Kidney epithelial cell (primary cell): Measurements from ENCODE around the gene ACOT7. TPM values are rescaled to one million over a fixed set of nuclear protein-coding genes. Genes with fewer than 3 reads are reported as not detected.

ENCODE experiments used
- DNase-seq: peaks from one replicate; pipeline ENCODE4 v3.0.0-alpha.2; 2010; ENCODE audit warnings: low read depth
- H3K27me3 ChIP-seq: 2 replicates; pipeline ENCODE4 v1.6.0; 2011; ENCODE audit warnings: low read length; ENCODE audit not compliant: control insufficient read depth, insufficient read depth
- H3K36me3 ChIP-seq: 2 replicates; pipeline ENCODE4 v1.5.1; 2011; ENCODE audit warnings: low read length; ENCODE audit not compliant: control insufficient read depth, insufficient read depth
- H3K4me3 ChIP-seq: 2 replicates; pipeline ENCODE4 v1.5.1; 2011; ENCODE audit warnings: low read depth, mild to moderate bottlenecking, control low read depth, low read length
- total RNA-seq: library from RNA; depleted of rRNA; stranded (reverse); fragments of >200 nt; gene quantifications from 2 replicates; pipeline ENCODE4 v1.2.3, GENCODE V29; 2015
- TF ChIP-seq, protein P1 (sequence below): IDR thresholded peaks from 2 replicates; pipeline ENCODE4 v1.5.1; 2011; ENCODE audit warnings: mild to moderate bottlenecking, moderate library complexity, low read length, control low read depth, inconsistent platforms; ENCODE audit not compliant: insufficient read depth, poor library complexity, severe bottlenecking

ACOT7 gene
- total RNA-seq, 1 donor from 2014 or later, result 79.8 TPM

DNA sequence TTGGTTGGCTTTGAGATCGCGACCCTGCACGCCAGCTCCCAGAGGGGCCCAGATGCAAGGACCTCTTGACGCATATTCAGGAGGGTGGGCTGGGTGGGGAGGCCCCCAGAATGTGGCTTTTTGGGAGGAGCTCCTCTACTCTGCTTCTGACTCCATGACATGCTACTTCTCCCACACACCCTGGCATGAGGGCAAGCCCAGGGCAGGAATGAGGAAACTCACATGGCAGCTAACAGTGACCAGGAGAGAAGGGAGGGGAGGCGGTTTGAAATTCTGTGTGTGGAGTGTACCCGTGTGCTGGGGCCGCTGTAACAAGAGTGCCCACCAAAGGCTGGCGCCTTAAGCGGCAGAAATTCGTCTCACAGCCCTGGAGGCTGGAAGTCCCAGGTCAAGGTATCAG, 71.4 kb downstream of the ACOT7 start:
- Histone ChIP-seq H3K36me3 (peaks cover 1% of the 10 kb centered on the region), H3K27me3 (no peaks in the 10 kb centered on the region), H3K4me3 (no peak overlapping the region)
- TF ChIP-seq, protein P1, sequence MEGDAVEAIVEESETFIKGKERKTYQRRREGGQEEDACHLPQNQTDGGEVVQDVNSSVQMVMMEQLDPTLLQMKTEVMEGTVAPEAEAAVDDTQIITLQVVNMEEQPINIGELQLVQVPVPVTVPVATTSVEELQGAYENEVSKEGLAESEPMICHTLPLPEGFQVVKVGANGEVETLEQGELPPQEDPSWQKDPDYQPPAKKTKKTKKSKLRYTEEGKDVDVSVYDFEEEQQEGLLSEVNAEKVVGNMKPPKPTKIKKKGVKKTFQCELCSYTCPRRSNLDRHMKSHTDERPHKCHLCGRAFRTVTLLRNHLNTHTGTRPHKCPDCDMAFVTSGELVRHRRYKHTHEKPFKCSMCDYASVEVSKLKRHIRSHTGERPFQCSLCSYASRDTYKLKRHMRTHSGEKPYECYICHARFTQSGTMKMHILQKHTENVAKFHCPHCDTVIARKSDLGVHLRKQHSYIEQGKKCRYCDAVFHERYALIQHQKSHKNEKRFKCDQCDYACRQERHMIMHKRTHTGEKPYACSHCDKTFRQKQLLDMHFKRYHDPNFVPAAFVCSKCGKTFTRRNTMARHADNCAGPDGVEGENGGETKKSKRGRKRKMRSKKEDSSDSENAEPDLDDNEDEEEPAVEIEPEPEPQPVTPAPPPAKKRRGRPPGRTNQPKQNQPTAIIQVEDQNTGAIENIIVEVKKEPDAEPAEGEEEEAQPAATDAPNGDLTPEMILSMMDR, result no peak
- no peak for DNase-seq

DNA sequence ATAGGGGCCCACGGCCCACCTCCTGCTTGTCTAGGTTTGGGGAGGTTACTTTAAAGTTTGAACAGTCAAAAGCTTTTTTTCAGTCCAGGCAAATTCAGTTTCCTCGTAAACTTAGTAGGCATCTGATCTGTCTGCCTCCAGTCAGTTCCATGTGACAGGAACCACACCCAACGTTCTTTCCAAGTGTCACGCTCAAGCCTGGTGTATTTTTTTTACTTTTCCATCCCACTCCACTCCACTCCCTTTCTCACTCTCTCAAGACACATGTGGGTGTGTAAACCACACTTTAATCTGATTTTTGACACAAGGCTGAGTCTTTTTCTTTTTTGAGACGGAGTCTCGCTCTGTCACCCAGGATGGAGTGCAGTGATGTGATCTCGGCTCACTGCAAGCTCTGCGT, 72.4 kb downstream of the ACOT7 start:
- H3K36me3 ChIP-seq, result peaks cover 1% of the 10 kb centered on the region
- no peak overlapping the region for H3K4me3 ChIP-seq
- no peak for DNase-seq
- TF ChIP-seq, protein P1, result no peak
- no peaks in the 10 kb centered on the region for H3K27me3 ChIP-seq

DNA sequence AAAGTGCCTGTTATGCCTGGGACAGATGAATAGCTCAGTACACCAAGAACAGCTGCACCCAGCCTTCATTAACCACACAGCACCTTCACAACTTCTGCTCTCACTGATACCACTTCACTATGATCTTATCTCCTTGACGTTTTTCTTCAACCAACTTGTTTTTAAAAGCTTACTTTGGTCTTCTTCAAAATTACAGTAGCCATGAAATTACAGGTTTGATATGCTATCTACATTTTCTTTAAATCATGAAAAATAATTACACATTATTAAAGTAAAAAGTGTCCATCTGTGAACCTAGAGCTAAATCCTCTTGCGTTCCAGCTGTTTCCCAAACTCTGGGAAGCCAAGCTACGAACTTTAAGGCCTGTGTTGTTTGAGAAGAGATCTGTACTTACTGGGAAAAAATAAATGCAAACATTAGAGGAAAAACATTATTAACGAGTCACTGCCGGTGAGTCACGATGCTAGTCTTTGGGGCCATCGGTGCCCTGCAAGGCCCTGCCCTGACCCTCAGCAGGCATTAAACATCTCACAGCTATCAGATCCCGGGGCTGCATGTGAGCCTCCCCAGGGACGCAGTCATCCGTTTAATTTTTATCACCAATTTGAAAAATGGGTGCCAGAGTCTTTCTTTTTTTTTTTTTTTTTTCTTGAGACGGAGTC, 76.3 kb downstream of the ACOT7 start:
- DNase-seq, result no peak
- H3K4me3 ChIP-seq, result no peak overlapping the region
- H3K27me3 ChIP-seq, result no peaks in the 10 kb centered on the region
- peaks cover 1% of the 10 kb centered on the region for H3K36me3 ChIP-seq
- TF ChIP-seq, protein P1, result no peak

DNA sequence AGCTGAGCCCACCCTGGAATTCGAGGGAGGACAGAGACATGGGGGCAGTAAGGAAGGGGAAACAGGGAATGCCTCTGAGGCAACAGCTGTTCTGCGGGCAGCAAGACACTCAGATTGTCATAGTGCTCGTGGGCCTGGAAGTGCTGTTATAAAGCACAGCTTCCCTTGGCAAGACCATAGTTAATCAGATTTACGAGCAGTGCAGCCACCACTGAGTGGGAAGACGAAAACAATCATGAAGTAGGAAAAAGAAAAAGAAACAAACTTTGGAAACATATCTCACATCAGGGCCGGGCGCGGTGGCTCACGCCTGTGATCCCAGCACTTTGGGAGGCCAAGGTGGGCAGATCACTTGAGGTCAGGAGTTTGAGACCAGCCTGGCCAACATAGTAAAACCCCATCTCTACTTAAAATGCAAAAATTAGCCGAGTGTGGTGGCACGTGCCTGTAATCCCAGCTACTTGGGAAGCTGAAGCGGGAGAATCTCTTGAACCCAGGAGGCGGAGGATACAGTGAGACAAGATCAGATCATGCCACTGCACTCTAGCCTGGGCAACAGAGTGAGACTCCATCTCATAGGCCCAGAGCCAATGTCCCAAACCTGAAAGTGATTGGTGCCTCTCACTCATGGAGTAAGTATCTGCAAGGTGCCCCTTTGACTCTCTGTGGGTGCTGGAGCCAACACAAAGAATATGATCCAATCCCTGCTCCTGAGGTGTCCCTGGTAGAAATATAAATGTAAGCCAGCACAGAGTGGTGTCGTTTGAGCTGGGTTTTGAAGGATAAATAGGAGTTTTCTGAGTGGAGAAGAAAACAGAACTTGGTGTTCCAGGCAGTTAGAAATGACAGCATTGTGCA, 77.1 kb downstream of the ACOT7 start:
- DNase-seq, result no peak
- TF ChIP-seq, protein P1, result no peak
- Histone ChIP-seq H3K27me3 (no peaks in the 10 kb centered on the region), H3K4me3 (no peak overlapping the region), H3K36me3 (peaks cover 1% of the 10 kb centered on the region)

DNA sequence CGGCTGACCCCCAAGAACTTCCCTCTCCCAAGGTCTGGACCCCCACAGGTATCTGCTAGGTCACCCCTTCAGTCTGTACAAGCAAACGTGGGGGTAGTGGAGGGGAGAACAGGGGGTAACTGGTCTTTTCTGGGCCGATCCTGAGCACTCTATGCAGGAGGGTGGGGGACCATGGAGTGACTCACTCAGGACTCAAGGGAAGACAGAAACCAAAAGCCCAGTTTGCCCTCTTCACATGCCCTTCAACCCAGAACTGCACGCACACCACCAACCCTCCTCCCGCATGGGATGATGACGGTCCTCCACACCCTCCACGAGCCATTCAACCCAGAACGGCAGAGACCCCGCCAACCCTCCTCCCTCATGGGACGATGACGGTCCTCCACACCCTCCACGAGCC, 79.1 kb downstream of the ACOT7 start:
- Histone ChIP-seq H3K4me3 (no peak overlapping the region), H3K27me3 (no peaks in the 10 kb centered on the region), H3K36me3 (no peaks in the 10 kb centered on the region)
- DNase-seq, result no peak
- TF ChIP-seq, protein P1, result no peak
